HG02678 (cell line): Measurements from ENCODE around the gene ANKMY1.
"Not testable (repeated sequence)": the region's sequence is repeated elsewhere in the genome, so short reads cannot be mapped to it uniquely, and the experiment has no call there.

Experiments used
- ATAC-seq: cut with Tn5 transposase; IDR thresholded peaks from one replicate; pipeline ENCODE4 v1.9.1; 2021; ENCODE audit warnings: mild to moderate bottlenecking, moderate library complexity; ENCODE audit not compliant: unreplicated experiment

ANKMY1 gene

GRCh38 chr2:240555541-240556250 lies 2.1 kb downstream of the ANKMY1 start:
- no peak for ATAC-seq

- ATAC-seq: no peak
Observed at GRCh38 chr2:240554767-240555493, 2.9 kb downstream of the ANKMY1 start.

- ATAC-seq: no peak
Observed at GRCh38 chr2:240553956-240554480, 3.8 kb downstream of the ANKMY1 start.

- ATAC-seq: no peak
Observed at GRCh38 chr2:240551811-240552210, 6.0 kb downstream of the ANKMY1 start.

- ATAC-seq: no peak
Observed at GRCh38 chr2:240551288-240551687, 6.5 kb downstream of the ANKMY1 start.

- ATAC-seq: no peak
Observed at GRCh38 chr2:240539906-240540305, 17.9 kb downstream of the ANKMY1 start.

- ATAC-seq: not testable (repeated sequence)
Observed at GRCh38 chr2:240539101-240539500, 18.7 kb downstream of the ANKMY1 start.

GRCh38 chr2:240538031-240538780 lies 19.6 kb downstream of the ANKMY1 start:
- ATAC-seq: no peak

GRCh38 chr2:240532031-240532775 lies 25.6 kb downstream of the ANKMY1 start:
- no peak for ATAC-seq

GRCh38 chr2:240531038-240531437 lies 26.8 kb downstream of the ANKMY1 start:
- ATAC-seq: no peak

GRCh38 chr2:240530181-240530580 lies 27.6 kb downstream of the ANKMY1 start:
- no peak for ATAC-seq

GRCh38 chr2:240529344-240529999 lies 28.3 kb downstream of the ANKMY1 start:
- ATAC-seq: no peak

- no peak for ATAC-seq
Observed at GRCh38 chr2:240528406-240529040, 29.3 kb downstream of the ANKMY1 start.

- ATAC-seq: no peak
Observed at GRCh38 chr2:240527153-240527750, 30.5 kb downstream of the ANKMY1 start.

- no peak for ATAC-seq
Observed at GRCh38 chr2:240526521-240526920, 31.3 kb downstream of the ANKMY1 start.

GRCh38 chr2:240525802-240526201 lies 32.0 kb downstream of the ANKMY1 start:
- ATAC-seq: no peak

- no peak for ATAC-seq
Observed at GRCh38 chr2:240524963-240525718, 32.6 kb downstream of the ANKMY1 start.

- ATAC-seq: no peak
Observed at GRCh38 chr2:240523451-240524281, 34.1 kb downstream of the ANKMY1 start.
